PC-3 (cell line): ENCODE measurements around the gene HRH2. TPM values are rescaled to one million over a fixed set of nuclear protein-coding genes. Genes with fewer than 3 reads are reported as not detected.

Experiments
- ATAC-seq: fragments of 200-7000 bp; cut with Tn5 transposase; 2 replicates; pipeline ENCODE4 v1.9.1; 2020; ENCODE audit warnings: mild to moderate bottlenecking, moderate library complexity
- BruUV-seq: library from RNA; stranded (reverse); fragments of 400-500 nt; replicated peaks from 2 replicates; lab custom pipeline; 2021; lab: Mats Ljungman, UMichigan
- CTCF ChIA-PET: fragments of 300-600 bp; sonication (Branson Sonifier 250); formaldehyde crosslinking; loops from one replicate; lab custom pipeline; 2022; ENCODE audit warnings: antibody characterized with exemption; lab: Charles Lee
- POLR2A ChIA-PET: fragments of 300-600 bp; sonication (Branson Sonifier 250); formaldehyde crosslinking; loops from one replicate; lab custom pipeline; 2022; ENCODE audit warnings: antibody characterized with exemption; ENCODE audit not compliant: unreplicated experiment; lab: Charles Lee
- DNase-seq: peaks from one replicate; pipeline ENCODE4 v3.0.0-alpha.2; 2015
- H2AFZ ChIP-seq: fragments of 300-600 bp; sonication (generic); 2 replicates; pipeline ENCODE4 v1.6.0; 2016; ENCODE audit warnings: antibody characterized with exemption, low read length
- H3F3A ChIP-seq: fragments of 300-600 bp; sonication (generic); one replicate; pipeline ENCODE4 v1.6.0; 2017; ENCODE audit warnings: antibody characterized with exemption, low read length, control low read depth, mild to moderate bottlenecking; ENCODE audit not compliant: unreplicated experiment
- H3K27ac ChIP-seq: fragments of 300-600 bp; sonication (generic); 2 replicates; pipeline ENCODE4 v1.5.1; 2016; ENCODE audit warnings: mild to moderate bottlenecking, low read length
- H3K27me3 ChIP-seq: fragments of 300-600 bp; sonication (generic); 2 replicates; pipeline ENCODE4 v1.6.1; 2016; ENCODE audit warnings: low read length, mixed read lengths
- H3K36me3 ChIP-seq: fragments of 300-600 bp; sonication (generic); 2 replicates; pipeline ENCODE4 v1.6.1; 2016; ENCODE audit warnings: low read depth, mixed run types, low read length, mixed read lengths
- H3K4me1 ChIP-seq: fragments of 300-600 bp; sonication (generic); 2 replicates; pipeline ENCODE4 v1.5.1; 2016; ENCODE audit warnings: low read length; ENCODE audit not compliant: insufficient read depth
- H3K4me2 ChIP-seq: fragments of 300-600 bp; sonication (generic); 2 replicates; pipeline ENCODE4 v1.6.0; 2016; ENCODE audit warnings: low read length
- H3K4me3 ChIP-seq: fragments of 300-600 bp; sonication (generic); 2 replicates; pipeline ENCODE4 v1.5.1; 2016; ENCODE audit warnings: mild to moderate bottlenecking, low read length, mixed read lengths
- H3K79me2 ChIP-seq: fragments of 300-600 bp; sonication (generic); 2 replicates; pipeline ENCODE4 v1.6.1; 2017; ENCODE audit warnings: low read length, mixed read lengths
- H3K9ac ChIP-seq: fragments of 300-600 bp; sonication (generic); 2 replicates; pipeline ENCODE4 v1.6.0; 2016; ENCODE audit warnings: mild to moderate bottlenecking, low read length
- H3K9me2 ChIP-seq: fragments of 300-600 bp; sonication (generic); replicated peaks from 2 replicates; pipeline ENCODE4 v1.6.1; 2016; ENCODE audit warnings: mixed run types, low read length, mixed read lengths
- H3K9me3 ChIP-seq: fragments of 300-600 bp; sonication (generic); 2 replicates; pipeline ENCODE4 v1.6.1; 2016; ENCODE audit warnings: low read length, mixed read lengths
- H4K20me1 ChIP-seq: fragments of 300-600 bp; sonication (generic); 2 replicates; pipeline ENCODE4 v1.6.1; 2016; ENCODE audit warnings: low read length, mixed read lengths
- CTCF ChIP-seq: fragments of 300-600 bp; sonication (generic); conservative IDR thresholded peaks from 2 replicates; pipeline ENCODE4 v1.5.1; 2017; ENCODE audit warnings: antibody characterized with exemption, low read depth, mild to moderate bottlenecking, low read length
- EZH2 ChIP-seq: fragments of 300-600 bp; sonication (generic); IDR thresholded peaks from one replicate; pipeline ENCODE4 v1.6.1; 2017; ENCODE audit warnings: antibody characterized with exemption, mild to moderate bottlenecking, low read length; ENCODE audit not compliant: unreplicated experiment
- EZH2phosphoT487 ChIP-seq: fragments of 300-600 bp; sonication (generic); IDR thresholded peaks from 2 replicates; pipeline ENCODE4 v1.6.1; 2018; ENCODE audit warnings: mild to moderate bottlenecking, antibody characterized with exemption, low read length, borderline replicate concordance
- intact Hi-C: fragments of 100-400 bp; cut with micrococcal nuclease; formaldehyde crosslinking; loops from 2 replicates; pipeline ENCODE4 v1.9.0; 2023
- total RNA-seq: library from RNA; depleted of rRNA; stranded (reverse); fragments of >200 nt; gene quantifications from 2 replicates; pipeline ENCODE4 v1.2.3, GENCODE V29; 2014

The HRH2 gene
- total RNA-seq, 1 experiment from 2014 or later, result not detected

- H3K36me3 ChIP-seq, result no peaks in the 10 kb centered on the region
- CTCF ChIA-PET, result no interaction called here
- POLR2A ChIA-PET, result no interaction called here
Observed at GRCh38 chr5:175686396-175686795, 28.5 kb downstream of the HRH2 start.

GRCh38 chr5:175686826-175687225 is 29.0 kb downstream of the HRH2 start:
- no peaks in the 10 kb centered on the region for H3K79me2 ChIP-seq
- no TSS peak for BruUV-seq
- no peak overlapping the region for H3K27ac ChIP-seq
- ChIA-PET POLR2A (no interaction called here), CTCF (no interaction called here)
- no peaks in the 10 kb centered on the region for H3K9me3 ChIP-seq
- intact Hi-C loops, result no loop called here
- H3K27me3 ChIP-seq, result peaks cover 76% of the 10 kb centered on the region
- H3K4me3 ChIP-seq, result no peak overlapping the region
- DNase-seq (no peak), ATAC-seq (no peak)
- H3K4me2 ChIP-seq, result no peak overlapping the region
- no peaks in the 10 kb centered on the region for H3F3A ChIP-seq
- H3K36me3 ChIP-seq, result no peaks in the 10 kb centered on the region
- no peak overlapping the region for H3K9ac ChIP-seq
- H4K20me1 ChIP-seq, result no peaks in the 10 kb centered on the region
- H3K4me1 ChIP-seq, result no peaks in the 10 kb centered on the region
- no peaks in the 10 kb centered on the region for H3K9me2 ChIP-seq
- TF ChIP-seq EZH2 (no peak), CTCF (no peak), EZH2phosphoT487 (no peak)
- H2AFZ ChIP-seq, result no peak overlapping the region

More at GRCh38 chr5:175686396-175686795, 28.5 kb downstream of the HRH2 start:
- H3K4me2 ChIP-seq, result no peak overlapping the region
- no peaks in the 10 kb centered on the region for H3F3A ChIP-seq
- no TSS peak for BruUV-seq
- no peaks in the 10 kb centered on the region for H3K4me1 ChIP-seq
- H4K20me1 ChIP-seq, result no peaks in the 10 kb centered on the region
- H3K9me3 ChIP-seq, result no peaks in the 10 kb centered on the region
- H3K4me3 ChIP-seq, result no peak overlapping the region
- H3K27me3 ChIP-seq, result peaks cover 78% of the 10 kb centered on the region
- H3K9me2 ChIP-seq, result no peaks in the 10 kb centered on the region
- ATAC-seq, result no peak
- no peak overlapping the region for H2AFZ ChIP-seq
- intact Hi-C loops, result no loop called here
- DNase-seq, result no peak
- no peak overlapping the region for H3K9ac ChIP-seq
- no peak for TF ChIP-seq EZH2
- no peak for TF ChIP-seq CTCF
- TF ChIP-seq EZH2phosphoT487, result no peak
- no peaks in the 10 kb centered on the region for H3K79me2 ChIP-seq
- H3K27ac ChIP-seq, result no peak overlapping the region

- no peak for ATAC-seq
- H3K9me3 ChIP-seq, result no peaks in the 10 kb centered on the region
- no peak overlapping the region for H3K9ac ChIP-seq
- no peaks in the 10 kb centered on the region for H3K79me2 ChIP-seq
- no peak overlapping the region for H3K27ac ChIP-seq
- no TSS peak for BruUV-seq
- H3K36me3 ChIP-seq, result no peaks in the 10 kb centered on the region
- POLR2A ChIA-PET, result no interaction called here
- intact Hi-C loops, result no loop called here
- H3K4me3 ChIP-seq, result no peak overlapping the region
- H4K20me1 ChIP-seq, result no peaks in the 10 kb centered on the region
- CTCF ChIA-PET, result no interaction called here
- no peak overlapping the region for H3K4me2 ChIP-seq
- peaks cover 76% of the 10 kb centered on the region for H3K27me3 ChIP-seq
- H3K4me1 ChIP-seq, result no peaks in the 10 kb centered on the region
- TF ChIP-seq EZH2 (no peak), CTCF (no peak), EZH2phosphoT487 (no peak)
- DNase-seq, result no peak
- no peak overlapping the region for H2AFZ ChIP-seq
- no peaks in the 10 kb centered on the region for H3K9me2 ChIP-seq
- H3F3A ChIP-seq, result no peaks in the 10 kb centered on the region
Observed at GRCh38 chr5:175687231-175687701, 29.4 kb downstream of the HRH2 start.
